Activated effector memory CD4-positive, alpha-beta T cell treated with Interleukin-2 at 50 U/mL for 16 hours (primary cell): Measurements from ENCODE around the gene KCNJ14.

ENCODE experiments used
- DNase-seq: peaks from one replicate; pipeline ENCODE4 v3.0.0-alpha.2; 2020

The KCNJ14 gene

DNA sequence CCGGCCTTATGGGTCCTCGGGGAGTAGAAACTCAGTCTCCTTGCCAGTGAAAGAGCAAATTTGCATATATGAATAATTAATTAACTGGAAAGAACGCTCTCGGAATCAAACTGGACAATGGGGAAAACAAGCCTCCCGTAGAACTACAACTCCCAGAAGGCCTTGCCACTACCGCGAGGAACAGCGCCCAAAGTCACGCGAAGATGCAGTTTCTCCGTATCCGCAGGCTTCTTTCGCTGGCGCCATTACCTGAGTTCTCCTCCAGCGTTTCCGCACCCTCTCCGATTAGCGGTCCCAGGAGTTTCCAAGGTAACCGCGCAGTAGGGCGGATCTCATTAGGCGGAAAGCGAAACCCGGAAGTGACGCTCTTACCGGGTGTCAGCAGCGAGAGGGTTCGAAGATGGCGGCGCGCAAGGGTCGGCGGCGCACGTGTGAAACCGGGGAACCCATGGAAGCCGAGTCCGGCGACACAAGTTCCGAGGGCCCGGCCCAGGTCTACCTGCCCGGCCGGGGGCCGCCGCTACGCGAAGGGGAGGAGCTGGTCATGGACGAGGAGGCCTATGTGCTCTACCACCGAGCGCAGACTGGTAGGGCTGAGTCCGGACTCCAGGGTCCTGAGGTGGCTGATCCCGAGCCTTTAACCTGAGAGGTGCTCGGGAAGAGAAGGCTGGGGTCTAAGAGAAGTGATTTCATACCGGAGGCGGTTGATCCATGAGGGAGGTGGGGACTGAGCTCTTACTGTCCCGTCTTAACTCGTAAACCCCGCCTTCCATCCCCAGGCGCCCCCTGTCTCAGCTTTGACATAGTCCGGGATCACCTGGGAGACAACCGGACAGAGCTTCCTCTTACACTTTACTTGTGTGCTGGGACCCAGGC, 9.5 kb upstream of the KCNJ14 start, which contains the start of gene GRWD1:
Gene GRWD1, plus strand, starts transcription at position 378 of the 876 bp plus-strand sequence. Its CDS starts 23 bp downstream, at position 401.
- peak; percentile 91 for DNase-seq

DNA sequence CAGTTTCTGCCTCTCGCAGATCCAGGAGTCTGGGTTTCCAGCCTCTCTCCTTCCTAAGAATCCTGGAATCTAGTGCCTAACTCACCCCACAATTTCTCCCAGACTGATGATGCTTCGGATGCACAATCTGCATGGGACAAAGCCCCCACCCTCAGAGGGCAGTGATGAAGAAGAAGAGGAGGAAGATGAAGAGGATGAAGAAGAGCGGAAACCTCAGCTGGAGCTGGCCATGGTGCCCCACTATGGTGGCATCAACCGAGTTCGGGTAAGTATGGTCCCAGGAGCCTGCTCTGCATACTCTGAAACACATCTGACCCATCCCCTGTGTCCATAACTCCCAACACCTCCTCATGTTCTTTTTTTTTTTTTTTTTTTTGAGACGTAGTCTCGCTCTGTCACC, 8.8 kb upstream of the KCNJ14 start:
- DNase-seq, result no peak

DNA sequence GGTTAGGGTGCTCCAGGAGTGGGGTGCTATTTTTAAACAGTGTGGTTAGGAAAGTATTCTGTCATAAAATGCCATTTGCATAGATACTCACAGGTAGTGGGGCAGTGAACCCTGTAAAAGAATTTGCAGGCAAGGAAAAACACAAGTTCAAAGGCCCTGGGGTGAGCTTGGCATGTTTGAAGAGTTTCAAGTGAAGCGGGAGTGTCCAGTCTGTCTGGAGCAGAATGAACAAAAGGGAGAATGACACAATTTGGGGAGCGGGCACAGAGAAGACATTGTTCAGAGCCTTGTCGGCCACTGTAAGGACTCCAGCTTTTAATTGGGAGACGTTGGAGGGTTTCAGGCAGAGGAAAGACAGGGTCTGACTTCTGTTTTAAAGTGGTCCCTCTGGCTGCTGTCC, 6.8 kb upstream of the KCNJ14 start:
- no peak for DNase-seq

DNA sequence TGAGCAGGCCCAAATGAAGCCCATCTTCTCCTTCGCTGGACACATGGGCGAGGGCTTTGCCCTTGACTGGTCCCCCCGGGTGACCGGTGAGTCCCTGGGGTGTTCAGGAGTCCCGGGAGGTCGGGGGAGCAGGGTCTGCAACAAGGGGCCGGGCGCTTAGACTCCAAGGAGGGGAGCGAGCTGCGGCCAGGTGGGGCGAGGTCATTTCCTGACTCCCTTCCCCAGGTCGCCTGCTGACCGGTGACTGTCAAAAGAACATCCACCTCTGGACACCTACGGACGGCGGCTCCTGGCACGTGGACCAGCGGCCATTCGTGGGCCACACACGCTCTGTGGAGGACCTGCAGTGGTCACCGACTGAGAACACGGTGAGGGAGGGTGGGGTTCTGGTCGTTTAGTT, 4.9 kb upstream of the KCNJ14 start:
- no peak for DNase-seq

DNA sequence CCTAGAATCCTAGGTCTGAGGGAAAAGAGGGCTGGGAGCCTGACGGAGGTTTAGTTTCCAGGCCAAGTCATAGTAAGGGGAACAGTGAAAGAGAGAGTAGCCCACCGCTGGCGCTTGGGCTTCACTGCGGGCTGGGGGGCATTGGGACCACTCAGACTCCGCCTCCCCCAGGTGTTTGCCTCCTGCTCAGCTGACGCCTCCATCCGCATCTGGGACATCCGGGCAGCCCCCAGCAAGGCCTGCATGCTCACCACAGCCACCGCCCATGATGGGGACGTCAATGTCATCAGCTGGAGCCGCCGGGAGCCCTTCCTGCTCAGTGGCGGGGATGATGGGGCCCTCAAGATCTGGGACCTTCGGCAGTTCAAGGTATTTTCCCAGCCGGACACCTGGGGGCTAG, 4.5 kb upstream of the KCNJ14 start:
- DNase-seq, result no peak

DNA sequence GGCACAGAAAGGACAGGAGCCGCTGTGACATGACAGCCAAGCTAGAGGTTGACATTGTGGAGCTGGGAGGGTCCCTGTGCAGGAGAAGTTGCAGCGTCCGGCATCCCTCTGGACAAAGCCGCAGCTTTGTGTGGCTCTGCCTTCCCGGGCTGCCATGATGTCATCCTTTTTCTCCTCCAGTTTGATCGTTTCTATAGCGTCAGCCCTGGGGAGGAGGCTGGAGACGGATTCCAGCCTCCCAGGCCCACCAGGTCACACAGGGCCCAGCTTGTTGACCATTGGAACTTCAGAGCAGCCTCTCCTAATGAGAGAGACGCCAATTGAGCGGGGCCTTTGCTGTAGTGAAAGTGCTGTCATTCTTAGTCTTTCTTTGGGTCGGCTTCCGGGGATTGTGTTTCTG, 3.8 kb upstream of the KCNJ14 start:
- no peak for DNase-seq

DNA sequence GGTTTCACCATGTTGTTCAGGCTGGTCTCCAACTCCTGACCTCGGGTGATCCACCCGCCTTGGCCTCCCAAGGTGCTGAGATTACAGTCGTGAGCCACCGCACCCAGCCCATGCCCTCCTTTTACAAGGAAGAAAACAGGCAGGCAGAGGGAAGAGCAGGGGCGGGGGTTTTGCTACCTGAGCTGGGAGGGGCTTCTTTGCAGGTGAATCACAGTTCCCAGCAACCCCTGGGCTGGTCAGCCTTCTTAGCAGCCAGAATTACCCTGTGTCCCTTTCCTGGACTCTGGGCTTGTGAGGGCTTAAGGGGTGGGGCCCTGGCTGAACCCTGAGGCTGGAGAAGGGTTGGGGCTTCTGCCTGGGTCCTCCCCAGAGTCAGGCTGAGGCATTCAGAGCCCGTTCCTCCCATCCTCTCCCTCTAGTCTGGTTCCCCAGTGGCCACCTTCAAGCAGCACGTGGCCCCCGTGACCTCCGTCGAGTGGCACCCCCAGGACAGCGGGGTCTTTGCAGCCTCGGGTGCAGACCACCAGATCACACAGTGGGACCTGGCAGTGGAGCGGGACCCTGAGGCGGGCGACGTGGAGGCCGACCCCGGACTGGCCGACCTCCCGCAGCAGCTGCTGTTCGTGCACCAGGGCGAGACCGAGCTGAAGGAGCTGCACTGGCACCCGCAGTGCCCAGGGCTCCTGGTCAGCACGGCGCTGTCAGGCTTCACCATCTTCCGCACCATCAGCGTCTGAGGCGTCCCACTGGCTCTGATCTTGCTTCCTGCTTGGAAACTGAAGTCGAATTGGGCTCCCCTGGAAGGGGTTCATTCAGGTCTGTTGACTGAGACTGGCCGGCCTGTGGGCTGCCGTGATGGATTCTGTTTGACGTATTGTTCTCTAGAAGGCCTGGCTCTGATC, 2.8 kb upstream of the KCNJ14 start:
- no peak for DNase-seq

DNA sequence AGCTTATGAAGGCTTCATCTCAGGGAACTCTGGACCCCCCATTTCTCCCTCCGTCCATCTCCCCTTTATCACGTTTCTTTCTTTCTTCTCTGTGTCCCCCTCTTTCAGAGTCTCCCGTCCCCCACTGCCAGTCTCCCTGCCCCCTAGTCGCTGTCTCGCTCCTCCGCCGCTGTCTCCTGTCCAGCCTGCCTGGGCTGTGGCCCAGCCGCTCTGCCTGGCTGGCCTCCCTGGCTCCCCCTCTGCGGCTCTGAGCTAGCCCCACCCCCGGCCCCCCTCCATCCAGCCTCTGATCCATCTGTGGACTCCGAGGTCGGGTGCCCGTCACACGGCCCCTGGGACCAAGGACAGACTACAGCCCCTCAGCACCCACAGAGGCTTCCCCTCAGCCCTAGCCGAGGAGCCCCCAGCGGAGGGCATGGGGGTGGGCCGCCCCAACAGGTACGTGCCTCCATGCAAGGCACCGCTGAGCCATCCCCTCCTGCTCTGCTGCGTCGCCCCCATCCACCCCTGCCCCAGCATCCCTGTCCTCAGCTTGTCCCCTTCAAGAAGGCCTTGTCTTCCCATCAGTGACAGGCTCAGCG, 1.1 kb upstream of the KCNJ14 start:
- DNase-seq, result no peak

DNA sequence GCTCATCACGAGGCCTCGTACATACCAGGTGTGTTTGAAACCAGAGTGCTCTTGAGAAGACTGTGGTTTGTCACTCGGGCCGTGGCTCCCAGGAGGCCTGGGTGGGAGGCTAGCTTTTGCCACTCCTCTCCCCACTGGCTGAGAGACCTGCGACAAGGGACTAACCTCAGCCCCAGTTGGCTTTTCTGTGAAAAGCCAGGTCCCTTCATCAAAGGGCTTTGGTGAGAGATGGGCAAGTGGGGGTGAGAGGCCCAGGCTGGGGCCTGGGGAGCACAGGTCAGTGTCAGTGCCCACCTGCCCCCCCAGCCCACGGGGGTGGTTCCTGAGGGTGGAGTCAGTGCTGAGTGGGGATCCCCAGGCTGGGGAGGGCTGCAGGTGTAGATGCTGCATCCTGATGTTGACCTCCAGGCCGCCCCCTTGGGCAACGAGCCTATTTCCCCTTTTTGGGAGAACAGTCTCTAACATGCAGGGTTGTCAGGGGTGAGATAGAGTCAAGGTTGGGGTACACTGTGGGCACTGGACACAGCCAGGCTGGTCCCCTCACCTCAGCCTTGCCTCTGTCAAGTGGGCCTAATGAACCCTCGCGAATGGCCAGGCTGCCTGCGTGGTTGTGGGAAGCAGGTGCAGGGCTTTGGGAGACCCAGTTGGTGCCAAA, 661 bp downstream of the KCNJ14 start:
- DNase-seq, result no peak

DNA sequence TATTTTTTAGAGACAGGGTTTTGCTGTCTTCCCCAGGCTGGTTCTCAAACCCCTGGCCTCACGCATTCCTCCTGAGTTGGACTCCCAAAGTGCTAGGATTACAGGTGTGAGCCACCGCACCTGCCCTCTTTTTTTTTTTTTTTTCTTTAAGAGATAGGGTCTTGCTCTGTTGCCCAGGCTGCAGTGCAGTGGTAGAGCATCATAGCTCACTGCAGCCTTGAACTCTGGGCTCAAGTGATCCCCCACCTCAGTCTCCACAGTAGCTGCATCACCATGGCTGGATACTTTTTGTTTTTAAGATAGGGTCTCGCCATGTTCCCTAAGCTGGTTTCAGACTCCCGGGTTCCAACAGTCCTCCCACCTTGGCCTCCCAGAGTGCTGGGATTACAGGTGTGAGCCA, 1.5 kb downstream of the KCNJ14 start:
- DNase-seq, result no peak

DNA sequence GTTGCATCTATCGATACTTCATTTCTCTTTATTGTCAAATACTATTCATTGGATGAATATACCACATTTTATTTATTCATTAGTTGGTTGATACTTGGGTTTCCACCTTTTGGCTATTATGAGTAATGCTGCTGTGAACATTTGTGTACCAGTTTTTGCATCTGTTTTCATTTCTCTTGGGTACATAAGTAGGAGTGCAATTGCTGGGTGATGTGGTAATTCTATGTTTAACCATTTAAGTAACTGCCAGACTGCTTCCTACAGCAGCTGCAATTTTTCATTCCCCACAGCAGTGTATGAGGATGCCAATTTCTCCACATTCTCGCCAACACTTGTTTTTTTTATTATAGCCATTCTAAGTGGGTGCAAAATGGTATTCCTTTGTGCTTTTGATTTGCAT, 2.6 kb downstream of the KCNJ14 start:
- no peak for DNase-seq

DNA sequence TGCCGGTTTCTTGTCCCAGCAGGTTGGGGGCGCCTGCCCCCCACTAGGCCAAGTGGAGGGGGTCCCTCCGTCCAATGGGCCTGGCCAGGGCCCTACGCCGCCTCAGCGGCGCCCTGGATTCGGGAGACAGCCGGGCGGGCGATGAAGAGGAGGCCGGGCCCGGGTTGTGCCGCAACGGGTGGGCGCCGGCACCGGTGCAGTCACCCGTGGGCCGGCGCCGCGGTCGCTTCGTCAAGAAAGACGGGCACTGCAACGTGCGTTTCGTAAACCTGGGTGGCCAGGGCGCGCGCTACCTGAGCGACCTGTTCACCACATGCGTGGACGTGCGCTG, 6.2 kb downstream of the KCNJ14 start:
- no peak for DNase-seq

DNA sequence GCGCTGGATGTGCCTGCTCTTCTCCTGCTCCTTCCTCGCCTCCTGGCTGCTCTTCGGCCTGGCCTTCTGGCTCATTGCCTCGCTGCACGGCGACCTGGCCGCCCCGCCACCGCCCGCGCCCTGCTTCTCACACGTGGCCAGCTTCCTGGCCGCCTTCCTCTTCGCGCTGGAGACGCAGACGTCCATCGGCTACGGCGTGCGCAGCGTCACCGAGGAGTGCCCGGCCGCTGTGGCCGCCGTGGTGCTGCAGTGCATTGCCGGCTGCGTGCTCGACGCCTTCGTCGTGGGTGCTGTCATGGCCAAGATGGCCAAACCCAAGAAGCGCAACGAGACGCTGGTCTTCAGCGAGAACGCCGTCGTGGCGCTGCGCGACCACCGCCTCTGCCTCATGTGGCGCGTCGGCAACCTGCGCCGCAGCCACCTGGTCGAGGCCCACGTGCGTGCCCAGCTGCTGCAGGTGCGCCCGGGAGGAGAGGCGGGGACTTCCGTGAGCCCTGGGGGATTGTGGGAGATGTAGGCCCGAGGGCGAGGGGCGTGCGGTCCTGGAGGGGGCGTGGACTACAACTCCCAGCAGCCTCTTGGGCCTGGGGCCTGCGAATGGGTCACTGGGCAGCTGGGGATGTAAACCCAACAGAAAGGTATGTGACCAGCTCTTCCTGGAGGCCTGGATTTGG, 6.7 kb downstream of the KCNJ14 start:
- DNase-seq, result no peak

DNA sequence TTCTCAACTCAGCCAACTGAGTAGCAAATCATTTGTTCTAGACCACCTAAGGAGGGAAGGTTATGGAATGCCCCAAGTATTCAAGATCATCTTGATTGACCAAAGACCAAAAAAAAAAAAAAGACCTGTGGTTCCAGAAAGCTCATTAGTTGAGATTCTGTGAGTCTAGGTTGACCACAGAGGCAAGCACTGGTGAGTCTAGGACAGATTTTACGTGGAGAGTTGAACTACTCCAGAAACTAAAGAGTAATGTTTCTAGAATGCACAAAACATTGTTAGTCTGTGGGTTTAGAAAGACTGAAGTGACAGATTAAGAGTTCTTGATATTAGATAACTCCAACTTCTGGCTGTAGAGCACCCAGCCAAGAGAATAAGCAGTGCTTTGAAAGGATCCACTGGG, 9.8 kb downstream of the KCNJ14 start:
- DNase-seq, result no peak

DNA sequence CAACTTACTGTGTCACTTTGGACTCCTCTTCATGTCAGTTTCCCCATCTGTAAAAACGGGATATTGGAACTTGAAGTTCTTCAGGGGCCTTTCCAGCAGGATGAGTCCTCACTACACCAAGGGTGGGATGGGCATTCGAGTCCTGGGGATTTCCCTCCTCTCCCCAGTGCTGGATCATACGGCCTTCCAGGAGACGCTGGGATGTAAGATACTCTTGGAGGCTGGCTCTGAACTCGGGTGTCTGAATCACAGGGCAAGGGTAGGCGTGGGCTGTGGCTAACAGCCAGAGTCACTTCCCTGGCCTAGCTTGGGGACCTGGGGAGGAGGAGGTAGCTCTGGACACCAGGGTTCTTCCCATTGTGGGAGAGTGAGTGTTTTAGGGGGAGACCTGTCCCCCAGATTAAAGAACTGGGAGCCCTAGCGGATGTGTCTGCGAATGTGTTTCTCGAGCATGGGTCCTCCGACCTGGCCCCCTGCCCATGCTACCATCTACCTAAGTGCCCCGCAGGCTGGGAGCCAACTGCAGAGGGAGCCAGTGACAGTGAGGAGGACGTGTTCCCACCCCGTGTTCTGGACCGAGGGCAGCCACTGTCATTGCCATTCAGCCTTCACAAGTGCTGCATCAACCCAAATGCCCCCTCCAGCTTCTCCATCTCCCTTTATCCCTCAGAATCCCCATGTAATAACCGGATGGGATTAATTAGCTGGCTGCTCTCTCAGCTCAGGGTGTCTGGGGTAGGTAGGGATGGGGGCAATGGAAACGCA, 11.4 kb downstream of the KCNJ14 start:
- no peak for DNase-seq

DNA sequence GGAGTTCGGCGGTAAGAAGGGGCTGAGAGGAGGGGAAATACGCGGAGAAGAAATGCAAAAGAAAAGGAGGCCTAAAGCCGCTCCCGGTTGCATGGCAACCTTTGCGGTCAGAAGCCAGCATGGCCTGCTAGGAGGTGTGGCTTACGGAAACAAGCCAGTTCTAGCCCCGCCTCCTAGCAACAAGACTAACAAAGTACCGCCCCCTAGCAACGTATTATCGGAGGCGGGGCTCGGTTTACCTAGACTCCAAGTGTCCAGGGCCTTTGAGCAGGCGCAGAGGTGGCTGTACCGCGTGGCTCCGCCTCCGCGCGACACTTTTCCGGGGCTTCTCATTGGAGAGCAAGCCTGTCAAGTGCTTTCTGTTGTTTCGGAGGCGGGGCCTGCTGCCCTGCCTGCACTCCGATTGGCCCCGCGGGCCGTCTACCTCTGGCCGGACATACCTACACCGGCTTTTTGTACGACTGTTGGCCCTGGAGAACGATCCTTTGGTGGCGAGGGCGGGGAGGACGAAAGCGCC, 13.5 kb downstream of the KCNJ14 start:
- peak; percentile 100 for DNase-seq

DNA sequence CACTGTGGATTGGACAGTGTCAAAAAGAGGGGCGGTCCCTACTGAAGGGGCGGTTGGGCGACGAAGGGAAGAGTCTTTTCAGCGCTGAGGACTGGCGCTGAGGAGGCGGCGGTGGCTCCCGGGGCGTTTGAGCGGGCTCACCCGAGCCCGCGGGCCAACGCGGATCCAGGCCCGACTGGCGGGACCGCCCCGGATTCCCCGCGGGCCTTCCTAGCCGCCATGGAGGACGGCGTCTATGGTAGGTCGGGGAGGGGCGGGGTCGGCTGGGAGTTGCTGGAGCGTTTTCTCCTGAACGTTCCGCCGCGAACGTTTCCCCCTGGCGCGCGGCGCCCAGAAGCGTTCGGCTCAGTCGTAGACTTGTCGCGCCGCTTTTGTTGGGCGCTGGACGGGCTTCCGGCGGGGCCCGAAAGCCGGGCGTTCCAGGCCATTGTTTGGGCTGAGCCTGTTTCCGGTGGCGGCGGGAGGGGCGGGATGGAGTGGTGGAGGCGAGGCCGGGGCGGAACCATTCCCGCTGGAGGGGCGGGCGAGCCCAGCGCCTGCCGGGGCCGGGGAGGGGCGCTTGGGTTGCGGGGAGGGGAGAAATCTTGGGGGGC, 14.0 kb downstream of the KCNJ14 start, which contains the start of gene CYTH2:
Gene CYTH2, plus strand, starts transcription at position 81 of the 593 bp plus-strand sequence. Its CDS starts 139 bp downstream, at position 220.
- DNase-seq, result peak; percentile 64

DNA sequence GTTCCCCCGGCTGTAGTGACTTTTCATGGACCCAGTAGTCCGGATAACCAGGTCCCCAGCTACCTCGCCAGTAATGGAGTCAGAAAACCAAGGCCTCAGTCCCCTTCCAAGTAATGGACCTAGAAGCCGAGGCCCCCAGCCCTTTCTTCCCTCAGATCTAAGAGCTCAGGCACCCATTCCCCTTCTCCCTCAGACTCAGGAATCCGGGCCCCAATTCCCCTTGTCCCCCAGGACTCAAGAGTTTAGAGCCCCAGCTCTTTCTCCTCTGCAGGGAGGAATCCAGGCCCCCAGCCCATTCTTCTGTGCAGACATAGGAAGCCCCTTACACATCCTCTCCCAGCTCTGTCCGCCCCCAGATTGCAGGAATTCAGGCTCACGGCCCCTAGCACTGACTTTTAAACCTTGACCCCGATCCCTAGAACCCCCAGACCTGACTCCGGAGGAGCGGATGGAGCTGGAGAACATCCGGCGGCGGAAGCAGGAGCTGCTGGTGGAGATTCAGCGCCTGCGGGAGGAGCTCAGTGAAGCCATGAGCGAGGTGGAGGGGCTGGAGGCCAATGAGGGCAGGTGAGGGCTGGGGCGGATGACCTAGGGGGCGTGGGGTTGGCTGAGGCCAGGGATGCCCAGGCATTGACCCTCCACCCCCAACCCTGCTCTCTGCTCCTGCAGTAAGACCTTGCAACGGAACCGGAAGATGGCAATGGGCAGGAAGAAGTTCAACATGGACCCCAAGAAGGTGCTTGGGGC, 14.7 kb downstream of the KCNJ14 start:
- no peak for DNase-seq

DNA sequence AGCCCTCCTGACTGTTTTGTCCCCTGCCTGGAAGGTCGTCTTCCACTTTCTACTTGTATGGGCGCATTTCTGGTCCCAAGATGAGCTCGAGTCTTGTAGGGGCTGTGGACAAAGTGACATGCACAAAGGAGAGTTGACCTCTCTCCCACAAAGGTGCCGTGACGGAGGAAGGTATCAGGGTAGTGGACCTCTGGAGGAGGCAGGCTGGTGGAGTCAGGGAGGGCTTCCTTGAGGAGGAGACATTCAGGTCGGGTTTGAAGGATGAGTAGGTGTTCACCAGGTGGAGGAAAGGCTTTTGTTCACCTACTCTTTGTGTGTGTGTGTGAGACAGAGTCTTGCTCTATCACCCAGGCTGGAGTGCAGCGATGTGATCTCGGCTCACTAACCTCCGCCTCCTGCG, 15.5 kb downstream of the KCNJ14 start:
- no peak for DNase-seq

DNA sequence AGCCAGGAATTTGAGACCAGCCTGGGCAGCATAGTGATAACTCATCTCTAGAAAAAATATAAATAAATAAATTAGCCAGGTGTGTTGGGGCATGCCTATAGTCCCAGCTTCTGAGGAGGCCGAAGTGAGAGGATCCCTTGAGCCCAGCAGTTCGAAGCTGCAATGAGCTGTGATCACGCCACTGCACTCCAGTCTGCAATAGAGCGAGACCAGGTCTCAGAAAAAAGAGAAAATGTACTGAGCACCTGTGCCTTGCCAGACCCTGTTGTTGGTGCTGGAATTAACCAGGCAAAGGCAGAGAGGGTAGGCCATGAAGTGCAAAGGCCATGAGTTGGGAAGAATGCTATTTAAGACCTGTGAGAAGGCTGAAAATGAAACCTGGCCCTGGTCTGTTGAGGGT, 16.5 kb downstream of the KCNJ14 start:
- DNase-seq, result no peak
